GM12878 (cell line): Measurements from ENCODE around the gene DUOXA1. TPM values are rescaled to one million over a fixed set of nuclear protein-coding genes. Genes with fewer than 3 reads are reported as not detected.

Source experiments
- ATAC-seq: fragments of 200-7000 bp; cut with Tn5 transposase; 3 replicates; pipeline ENCODE4 v1.9.1; 2020; ENCODE audit warnings: mild to moderate bottlenecking, moderate library complexity
- BruUV-seq: library from RNA; stranded (reverse); fragments of 400-500 nt; replicated peaks from 2 replicates; lab custom pipeline; 2021; lab: Mats Ljungman, UMichigan
- CTCF ChIA-PET: fragments of 300-600 bp; sonication (Branson Sonifier 250); formaldehyde crosslinking; extraction: SDS; loops from one replicate; lab custom pipeline; 2021; ENCODE audit warnings: inconsistent platforms; lab: Yijun Ruan, JAX
- POLR2A ChIA-PET: fragments of 350-600 bp; formaldehyde crosslinking; extraction: SDS; loops from one replicate; lab custom pipeline; 2021; ENCODE audit warnings: inconsistent platforms; lab: Charles Lee
- RAD21 ChIA-PET: fragments of 300-600 bp; sonication (Branson Sonifier 250); formaldehyde crosslinking; loops from one replicate; lab custom pipeline; 2023; ENCODE audit warnings: antibody characterized with exemption; ENCODE audit not compliant: unreplicated experiment; lab: Charles Lee
- SMC1A ChIA-PET: fragments of 300-600 bp; sonication (Branson Sonifier 250); formaldehyde crosslinking; loops from one replicate; lab custom pipeline; 2023; ENCODE audit not compliant: unreplicated experiment, uncharacterized antibody; lab: Charles Lee
- DNase-seq: peaks from one replicate; pipeline ENCODE4 v3.0.0-alpha.2; 2011; ENCODE audit warnings: low read depth, low spot score
- FAIRE-seq: peaks from 3 replicates; lab custom pipeline; 2011; peaks lifted over from hg19 to GRCh38; lab: Jason Lieb, UNC
- H2AFZ ChIP-seq: 2 replicates; pipeline ENCODE4 v1.6.0; 2011; ENCODE audit warnings: low read depth, low read length, control low read depth; ENCODE audit not compliant: control insufficient read depth
- H3K27ac ChIP-seq: 2 replicates; pipeline ENCODE4 v1.5.1; 2011; ENCODE audit warnings: control low read depth; ENCODE audit not compliant: control insufficient read depth, insufficient read depth
- H3K27me3 ChIP-seq, 2 experiments: replicated peaks in 1 of 2; 2 replicates each; pipeline versions ENCODE4 v1.6.0 to v1.6.1; 2011; ENCODE audit warnings: low read length in 1 of 2; ENCODE audit not compliant: control insufficient read depth in 2 of 2, insufficient read depth in 2 of 2
- H3K36me3 ChIP-seq, 2 experiments: 2 replicates each; pipeline ENCODE4 v1.5.1; 2011; ENCODE audit warnings: low read length in 1 of 2; ENCODE audit not compliant: control insufficient read depth in 2 of 2, insufficient read depth in 2 of 2
- H3K4me1 ChIP-seq: 2 replicates; pipeline ENCODE4 v1.6.1; 2011; ENCODE audit warnings: mild to moderate bottlenecking, low read length, moderate library complexity, mixed read lengths; ENCODE audit not compliant: control insufficient read depth, insufficient read depth
- H3K4me2 ChIP-seq: 2 replicates; pipeline ENCODE4 v1.6.0; 2011; ENCODE audit warnings: control low read depth; ENCODE audit not compliant: control insufficient read depth, insufficient read depth
- H3K4me3 ChIP-seq: fragments of 200-600 bp; sonication (generic); 2 replicates; pipeline ENCODE4 v1.5.1; 2016
- H3K79me2 ChIP-seq: 2 replicates; pipeline ENCODE4 v1.6.0; 2011; ENCODE audit warnings: low read length; ENCODE audit not compliant: control insufficient read depth, insufficient read depth
- H3K9ac ChIP-seq: 2 replicates; pipeline ENCODE4 v1.8.0; 2011; ENCODE audit warnings: low read length, control low read depth, mixed read lengths; ENCODE audit not compliant: control insufficient read depth, insufficient read depth
- H3K9me3 ChIP-seq: replicated peaks from 3 replicates; pipeline ENCODE4 v1.5.1; 2011; ENCODE audit warnings: mild to moderate bottlenecking, low read length; ENCODE audit not compliant: control insufficient read depth, insufficient read depth
- H4K20me1 ChIP-seq: 2 replicates; pipeline ENCODE4 v1.6.0; 2011; ENCODE audit not compliant: control insufficient read depth, insufficient read depth
- CBFB ChIP-seq: IDR thresholded peaks from 2 replicates; pipeline ENCODE4 v1.6.1; 2016; ENCODE audit warnings: antibody characterized with exemption, low read depth
- GATAD2B ChIP-seq: fragments of 450-650 bp; conservative IDR thresholded peaks from 2 replicates; pipeline ENCODE4 v1.6.1; 2017; ENCODE audit warnings: low read depth, mild to moderate bottlenecking, moderate library complexity
- PAX8 ChIP-seq: fragments of 450-650 bp; IDR thresholded peaks from 2 replicates; pipeline ENCODE4 v1.6.1; 2017; ENCODE audit warnings: mild to moderate bottlenecking, moderate library complexity
- ZBTB4 ChIP-seq: fragments of 450-650 bp; formaldehyde crosslinking; IDR thresholded peaks from 2 replicates; pipeline ENCODE4 v1.4.0; 2022; ENCODE audit warnings: mild to moderate bottlenecking, moderate library complexity
- ZNF622 ChIP-seq: fragments of 450-650 bp; IDR thresholded peaks from 2 replicates; pipeline ENCODE4 v1.6.1; 2017; ENCODE audit warnings: mild to moderate bottlenecking, inconsistent platforms
- ZZZ3 ChIP-seq: IDR thresholded peaks from 2 replicates; pipeline ENCODE4 v1.6.1; 2011; ENCODE audit warnings: low read depth; ENCODE audit not compliant: control insufficient read depth, insufficient read length
- WGBS: methylation state at CpG from one replicate; pipeline ENCODE4 v1.1.6; 2016; ENCODE audit warnings: low lambda C conversion rate; ENCODE audit not compliant: insufficient replicate concordance, insufficient coverage; ENCODE audit errors: missing lambda C conversion rate; 5-methylcytosine and 5-hydroxymethylcytosine counted together
- in situ Hi-C: fragments of 300-500 bp; cut with MboI; formaldehyde crosslinking; loops from 9 replicates; pipeline ENCODE4 v1.14.3; 2018; ENCODE audit warnings: mixed read lengths
- intact Hi-C: fragments of 100-400 bp; cut with micrococcal nuclease; formaldehyde crosslinking; loops from one replicate; pipeline ENCODE4 v1.14.2; 2022; ENCODE audit not compliant: unreplicated experiment
- polyA plus RNA-seq, 11 experiments: library from polyadenylated mRNA; depleted of rRNA in 4 of 11; unstranded in 6 of 11; stranded (reverse) in 5 of 11; fragments of >200 nt; fragmentation: Nextera tagmentation in 4 of 11; fragmentation: Illumina TruSeq in 1 of 11; extraction: Ambion mirVana in 4 of 11; extraction: Trizol in 1 of 11; gene quantifications; 1 replicate in 1 of 11; 2 replicates in 10 of 11; pipeline versions ENCODE4 v1.2.1 to v1.2.3, GENCODE V29; 2011 to 2016; ENCODE audit warnings: inconsistent platforms in 2 of 11, missing spikeins in 2 of 11, low read depth in 1 of 11
- total RNA-seq, 4 experiments: library from RNA; depleted of rRNA in 3 of 4; stranded (reverse); fragments of >200 nt in 3 of 4; fragmentation: Illumina TruSeq in 1 of 4; extraction: Trizol in 1 of 4; gene quantifications; 2 replicates each; pipeline versions ENCODE4 v1.2.1 to v1.2.3, GENCODE V29; 2013 to 2021
- TF ChIP-seq, protein P1 (sequence below): IDR thresholded peaks from 2 replicates; pipeline ENCODE4 v1.6.1; 2011; ENCODE audit warnings: mild to moderate bottlenecking, low read depth, low read length, moderate library complexity; ENCODE audit not compliant: insufficient replicate concordance

Gene DUOXA1
- total and polyA plus RNA-seq, 10 of the 15 experiments (the other 5 are each of a cell fraction or from before 2014, with no cell fraction given), result 0.08 TPM; not detected in 9

- SMC1A ChIA-PET, result interaction anchor here (0.6 to 1.8 kb wide), 5 partner anchors 10 to 31 kb away, joined by 3 to 6 read pairs (median 3); no protein-coding TSS in a partner anchor
- ATAC-seq, result no peak
- POLR2A ChIA-PET, result interaction anchor here (1.0 to 1.3 kb wide), 2 partner anchors 10 to 15 kb away, joined by 3 to 7 read pairs; no protein-coding TSS in a partner anchor
- no peaks in the 10 kb centered on the region for H3K27me3 ChIP-seq
- no peak overlapping the region for H3K9ac ChIP-seq
- no TSS peak for BruUV-seq
- no peaks in the 10 kb centered on the region for H4K20me1 ChIP-seq
- H3K4me3 ChIP-seq, result no peak overlapping the region
- RAD21 ChIA-PET, result interaction anchor here (0.5 kb wide), 1 partner anchor 9 kb away, joined by 3 read pairs; no protein-coding TSS in a partner anchor
- peaks cover 4% of the 10 kb centered on the region for H3K79me2 ChIP-seq
- no peaks in the 10 kb centered on the region for H3K9me3 ChIP-seq
- CTCF ChIA-PET, result interaction anchor here (0.9 to 16.3 kb wide), 7 partner anchors 12 to 103 kb away, joined by 3 to 253 read pairs (median 5); partner anchors contain the start of gene SHF
- TF ChIP-seq GATAD2B (no peak), ZNF622 (no peak), CBFB (no peak), ZBTB4 (CRISPR knock-in tag) (no peak), PAX8 (no peak), ZZZ3 (no peak)
- TF ChIP-seq, protein P1, sequence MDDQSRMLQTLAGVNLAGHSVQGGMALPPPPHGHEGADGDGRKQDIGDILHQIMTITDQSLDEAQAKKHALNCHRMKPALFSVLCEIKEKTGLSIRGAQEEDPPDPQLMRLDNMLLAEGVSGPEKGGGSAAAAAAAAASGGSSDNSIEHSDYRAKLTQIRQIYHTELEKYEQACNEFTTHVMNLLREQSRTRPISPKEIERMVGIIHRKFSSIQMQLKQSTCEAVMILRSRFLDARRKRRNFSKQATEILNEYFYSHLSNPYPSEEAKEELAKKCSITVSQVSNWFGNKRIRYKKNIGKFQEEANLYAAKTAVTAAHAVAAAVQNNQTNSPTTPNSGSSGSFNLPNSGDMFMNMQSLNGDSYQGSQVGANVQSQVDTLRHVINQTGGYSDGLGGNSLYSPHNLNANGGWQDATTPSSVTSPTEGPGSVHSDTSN, result no peak
- in situ Hi-C loops, result loop anchor here (10.0 kb wide), 1 partner anchor 55 kb away; the partner anchor contains the start of genes DUOX2 and DUOXA2
- no peak overlapping the region for H3K4me2 ChIP-seq
- H3K4me1 ChIP-seq, result peaks cover 12% of the 10 kb centered on the region
- FAIRE-seq, result no peak
- intact Hi-C loops, result no loop called here
- no peak overlapping the region for H3K27ac ChIP-seq
- no peaks in the 10 kb centered on the region for H3K36me3 ChIP-seq
- no peak overlapping the region for H2AFZ ChIP-seq
- 50% methylated on average over 4 of the region's 4 CpGs for WGBS
- no peak for DNase-seq
Observed at GRCh38 chr15:45169608-45170480, 40.2 kb upstream of the DUOXA1 start.
